Measurements from ENCODE around the gene EEF1AKMT4. TPM values are rescaled to one million over a fixed set of nuclear protein-coding genes. Genes with fewer than 3 reads are reported as not detected.

EEF1AKMT4 gene
- total and polyA plus RNA-seq, 2 of the 8 experiments (the other 6 are each of a cell fraction or from before 2014, with no cell fraction given): 9.3 to 30.1 TPM

DNA sequence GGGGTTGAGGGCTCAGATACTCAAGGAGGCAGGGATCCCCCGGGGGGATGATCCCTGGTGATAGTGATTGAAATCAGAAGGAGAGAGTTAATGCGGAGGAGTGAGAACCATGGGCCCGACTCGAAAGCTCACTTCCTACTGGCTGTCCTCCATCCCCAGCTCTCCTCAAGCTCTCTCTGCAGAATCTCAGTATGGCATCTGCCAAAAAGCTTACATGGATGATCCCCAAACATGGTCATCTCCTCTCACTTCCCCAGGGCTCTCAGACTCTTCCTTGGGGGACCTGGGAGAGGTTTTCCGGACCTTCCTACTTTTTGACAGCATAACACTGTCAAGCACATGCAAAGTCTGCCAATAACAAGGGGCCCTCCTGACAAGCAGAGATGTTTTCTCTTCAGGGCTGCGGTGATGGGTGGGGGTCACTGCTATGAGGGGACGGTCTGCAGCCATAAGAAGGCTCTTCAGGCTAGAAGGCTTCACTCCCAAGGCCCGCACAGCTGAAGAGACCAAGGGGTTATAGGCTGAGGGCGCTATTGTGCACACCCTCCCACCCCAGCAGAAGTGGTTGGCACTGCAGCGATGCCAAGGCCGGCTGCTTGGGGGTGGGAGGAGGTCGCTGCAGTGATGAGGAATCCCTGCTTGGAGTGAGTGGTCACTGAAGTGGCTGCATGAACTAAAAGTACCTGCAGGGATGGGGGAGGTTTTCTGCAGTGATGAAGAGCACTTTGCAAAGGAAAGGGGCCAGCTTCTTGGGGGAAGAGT lies 20.9 kb upstream of the EEF1AKMT4 start (continued):
- TF ChIP-seq, protein P1, sequence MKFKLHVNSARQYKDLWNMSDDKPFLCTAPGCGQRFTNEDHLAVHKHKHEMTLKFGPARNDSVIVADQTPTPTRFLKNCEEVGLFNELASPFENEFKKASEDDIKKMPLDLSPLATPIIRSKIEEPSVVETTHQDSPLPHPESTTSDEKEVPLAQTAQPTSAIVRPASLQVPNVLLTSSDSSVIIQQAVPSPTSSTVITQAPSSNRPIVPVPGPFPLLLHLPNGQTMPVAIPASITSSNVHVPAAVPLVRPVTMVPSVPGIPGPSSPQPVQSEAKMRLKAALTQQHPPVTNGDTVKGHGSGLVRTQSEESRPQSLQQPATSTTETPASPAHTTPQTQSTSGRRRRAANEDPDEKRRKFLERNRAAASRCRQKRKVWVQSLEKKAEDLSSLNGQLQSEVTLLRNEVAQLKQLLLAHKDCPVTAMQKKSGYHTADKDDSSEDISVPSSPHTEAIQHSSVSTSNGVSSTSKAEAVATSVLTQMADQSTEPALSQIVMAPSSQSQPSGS (IDR thresholded peaks at IDR 0.05; ENCODE audit: low read length): no peak

Measured in H1 (cell line).